GM21360 (cell line): ENCODE data around the gene ZXDC.

ENCODE experiments used
- ATAC-seq: cut with Tn5 transposase; IDR thresholded peaks from one replicate; pipeline ENCODE4 v1.9.1; 2021; ENCODE audit warnings: mild to moderate bottlenecking, moderate library complexity; ENCODE audit not compliant: unreplicated experiment

Gene ZXDC

DNA sequence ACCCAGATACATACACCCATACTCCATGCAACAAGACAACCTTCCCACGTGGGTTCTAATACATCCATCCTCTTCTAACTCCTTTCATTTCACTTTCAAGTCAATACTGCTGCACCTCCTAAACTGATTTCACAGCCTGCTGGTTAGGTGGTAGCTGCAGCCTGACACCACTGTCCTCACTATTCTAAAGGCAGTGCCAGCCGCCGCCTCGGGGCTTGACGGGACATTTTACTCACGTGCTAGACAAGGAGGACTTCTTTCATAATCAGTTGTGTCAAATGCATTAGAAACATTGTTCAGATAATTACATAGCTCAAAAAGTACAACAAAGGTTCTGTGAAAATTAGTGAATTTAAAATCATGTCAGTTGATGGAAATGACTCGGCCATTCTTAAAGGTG lies 35.6 kb upstream of the ZXDC start:
- no peak for ATAC-seq

DNA sequence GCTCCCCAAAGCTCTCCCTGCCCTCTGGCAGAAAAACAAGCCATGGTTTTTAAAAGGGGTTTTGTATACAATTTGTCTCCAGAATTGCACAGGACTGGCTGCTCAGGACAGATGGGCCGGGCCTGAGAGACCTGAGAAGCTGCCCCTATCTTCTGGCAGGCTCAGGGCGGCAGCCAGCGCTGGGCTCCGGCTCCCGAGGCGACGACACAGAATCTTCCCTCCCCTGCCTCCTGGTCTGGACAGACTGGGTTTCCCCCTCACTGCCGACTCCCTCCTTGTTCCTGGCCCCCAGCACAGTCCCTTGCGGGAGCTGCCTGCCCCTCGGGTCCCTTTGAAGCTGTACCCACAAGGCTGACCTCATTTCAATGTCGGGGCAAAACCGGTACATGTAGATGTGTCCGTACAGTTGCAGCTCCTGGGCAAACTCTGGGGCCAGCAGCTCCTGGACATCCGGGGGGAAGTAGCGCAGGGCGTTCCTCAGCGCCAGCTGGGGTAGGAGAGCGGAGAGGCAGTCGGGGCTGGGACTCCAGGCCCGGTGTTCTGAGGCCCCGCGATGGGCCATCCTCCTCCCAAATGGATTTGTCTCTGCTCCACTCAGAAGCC lies 34.7 kb upstream of the ZXDC start:
- ATAC-seq: no peak

DNA sequence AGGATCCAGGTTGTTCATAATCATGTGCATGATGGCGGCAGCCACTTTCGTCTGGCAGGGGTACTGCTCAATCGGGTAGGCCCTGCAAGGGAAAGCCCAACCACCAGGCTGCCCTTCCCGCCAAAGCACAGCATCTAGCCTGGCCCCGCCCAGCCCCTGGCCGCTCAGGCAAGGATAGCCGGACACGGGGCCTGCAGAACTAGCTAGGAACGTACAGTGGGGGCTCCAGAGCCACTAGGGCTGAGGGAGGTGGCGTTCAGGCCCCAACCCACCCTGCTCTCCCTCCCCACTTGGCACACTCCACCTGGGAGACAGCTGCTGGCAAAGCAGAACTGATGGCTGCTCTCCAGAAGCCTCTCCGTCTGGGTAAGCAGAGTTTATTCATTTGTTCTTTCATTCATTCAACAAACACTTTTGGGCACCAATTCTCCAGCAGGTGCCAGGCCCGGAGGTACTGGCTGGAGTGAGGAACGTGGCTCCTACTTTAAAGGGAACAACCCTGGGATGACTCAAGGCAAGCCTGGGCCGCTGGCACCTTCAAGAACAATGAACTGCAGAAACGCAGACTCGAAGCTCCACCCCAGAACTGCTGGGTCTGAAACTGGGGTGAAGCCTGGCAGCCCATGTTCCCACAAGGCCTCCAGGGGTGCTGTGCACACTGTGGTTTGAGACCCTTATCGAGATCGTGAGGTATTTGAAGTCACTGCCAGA lies 34.1 kb upstream of the ZXDC start:
- ATAC-seq: no peak

DNA sequence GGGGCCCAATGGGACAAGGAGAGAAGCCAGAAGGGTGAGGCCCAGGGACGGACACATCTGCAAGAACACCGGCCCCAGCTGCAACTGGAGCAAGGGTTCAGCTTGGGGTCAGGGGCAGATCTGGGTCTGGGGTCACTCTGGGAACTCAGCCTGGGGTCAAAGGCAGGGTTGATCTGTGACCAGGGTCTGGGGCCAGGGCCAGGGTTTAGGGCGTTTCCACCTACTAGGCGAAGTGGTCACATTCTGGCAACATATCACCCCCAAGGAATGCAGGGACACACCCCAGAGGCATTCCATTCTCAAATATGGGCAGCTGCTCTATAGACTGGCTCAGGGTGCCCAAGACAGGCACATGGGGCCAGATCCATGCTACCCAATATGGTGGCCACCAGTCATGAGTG lies 32.9 kb upstream of the ZXDC start:
- no peak for ATAC-seq

DNA sequence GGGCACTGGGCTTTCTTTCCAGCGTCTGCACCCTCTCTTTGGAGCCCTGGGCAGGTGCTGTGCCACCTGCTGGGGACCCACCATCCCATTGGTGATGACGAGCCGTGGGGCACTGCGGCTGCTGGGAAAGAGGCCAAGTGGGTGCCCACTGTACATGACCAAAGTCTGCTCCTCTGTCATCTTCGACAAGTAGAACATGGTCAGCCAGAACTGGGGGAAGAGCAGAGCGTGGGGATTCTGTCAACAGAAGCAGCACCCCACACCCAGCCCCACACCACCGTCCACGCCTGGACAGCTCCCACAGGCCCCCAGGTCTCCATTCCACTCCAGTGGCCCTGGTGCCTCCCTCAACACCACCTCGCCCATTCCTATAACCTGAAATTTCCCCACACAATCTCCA lies 32.2 kb upstream of the ZXDC start:
- no peak for ATAC-seq

DNA sequence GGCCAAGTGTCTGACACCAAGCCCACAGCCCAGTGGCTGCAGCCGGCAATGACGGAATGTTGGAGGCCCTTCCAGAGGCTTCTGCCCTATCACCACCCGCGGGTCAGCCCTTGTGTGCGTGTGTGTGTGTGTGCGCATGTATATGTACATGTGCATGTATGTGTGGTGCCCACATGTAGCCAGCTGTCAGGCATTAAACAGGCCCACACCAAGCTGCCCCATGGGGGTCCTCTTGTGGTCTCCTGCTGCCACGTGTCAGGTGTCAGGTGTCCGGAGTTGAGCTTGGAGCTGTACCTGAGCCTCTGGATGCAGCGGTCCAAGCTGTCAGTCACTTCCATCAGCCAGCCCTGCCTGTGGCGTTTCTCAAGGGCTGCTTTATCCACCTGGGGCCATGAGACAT lies 28.0 kb upstream of the ZXDC start:
- ATAC-seq: no peak

DNA sequence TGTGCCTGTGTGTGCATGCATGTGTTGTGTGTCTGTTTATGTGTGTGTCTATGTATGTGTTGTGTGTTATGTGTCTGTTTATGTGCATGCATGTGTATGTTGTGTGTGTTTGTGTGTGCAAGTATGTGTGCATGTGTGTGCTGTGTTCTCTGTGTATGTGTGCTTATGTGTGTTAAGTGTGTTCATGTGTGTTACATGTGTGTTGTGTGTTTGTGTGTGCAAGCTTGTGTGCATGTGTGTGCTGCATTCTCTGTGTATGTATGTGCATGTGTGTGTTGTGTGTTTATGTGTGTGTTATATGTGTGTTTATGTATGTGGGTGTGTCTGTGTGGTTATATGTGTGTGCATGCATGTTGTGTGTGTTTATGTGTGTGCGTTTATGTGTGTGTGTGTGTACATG lies 27.0 kb upstream of the ZXDC start:
- ATAC-seq: no peak

DNA sequence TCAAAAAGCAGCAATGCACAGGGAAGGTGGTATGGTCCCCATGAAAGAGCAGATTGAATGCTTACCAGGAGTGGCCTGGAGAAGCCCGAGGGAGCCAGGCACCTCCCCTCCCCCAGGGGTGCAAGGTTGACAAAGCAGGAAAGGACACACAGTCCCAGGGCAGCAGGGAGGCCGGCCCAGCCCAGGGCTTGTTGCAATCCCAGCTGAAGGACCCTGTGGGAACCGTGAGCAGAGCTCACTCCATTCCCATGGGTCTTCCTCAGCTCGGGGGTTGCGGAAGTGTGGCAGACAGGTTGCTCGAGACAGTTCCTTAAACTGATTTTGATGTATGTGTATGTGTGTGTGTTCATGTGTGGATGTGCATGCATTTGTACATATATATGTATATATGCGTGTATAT lies 26.0 kb upstream of the ZXDC start:
- ATAC-seq: no peak

DNA sequence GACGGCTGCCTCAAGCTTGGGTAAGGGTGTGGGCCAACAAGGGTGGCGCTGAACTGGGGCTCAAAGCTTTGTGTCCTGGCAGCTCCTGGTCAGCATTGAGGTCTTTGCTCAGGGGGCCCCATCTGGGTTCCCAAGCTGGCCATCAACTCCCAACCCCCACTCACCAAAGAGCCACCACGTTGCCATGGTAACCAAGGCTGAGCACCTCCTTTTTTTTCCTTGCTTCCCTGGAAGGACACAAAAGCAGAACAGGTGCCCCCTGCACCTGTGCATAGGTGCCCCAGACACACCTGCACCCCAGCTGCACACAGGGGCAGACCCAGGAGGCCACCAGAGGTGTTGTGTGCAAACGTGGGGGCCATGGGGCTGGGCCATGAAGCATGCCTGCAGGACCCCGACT lies 25.4 kb upstream of the ZXDC start:
- no peak for ATAC-seq

DNA sequence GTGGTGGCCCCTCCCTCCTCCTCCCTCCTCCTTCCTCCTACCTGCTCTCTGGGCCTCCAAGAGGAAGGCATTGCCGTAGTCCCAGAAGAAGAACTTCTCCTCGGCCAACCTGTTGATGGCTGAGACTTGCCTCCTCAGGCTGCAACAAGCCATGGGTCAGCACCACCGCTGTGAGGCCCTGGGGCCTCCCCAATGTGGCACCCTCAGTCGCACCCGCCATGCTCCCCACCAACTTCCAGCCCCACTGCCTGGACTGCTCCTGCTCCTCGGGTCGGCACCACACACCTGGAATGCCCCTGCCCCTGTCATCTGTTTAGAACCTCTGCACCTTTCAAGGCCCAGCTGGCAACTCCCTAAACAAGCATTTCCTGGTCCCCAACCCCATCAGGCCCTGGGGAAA lies 24.3 kb upstream of the ZXDC start:
- ATAC-seq: no peak

DNA sequence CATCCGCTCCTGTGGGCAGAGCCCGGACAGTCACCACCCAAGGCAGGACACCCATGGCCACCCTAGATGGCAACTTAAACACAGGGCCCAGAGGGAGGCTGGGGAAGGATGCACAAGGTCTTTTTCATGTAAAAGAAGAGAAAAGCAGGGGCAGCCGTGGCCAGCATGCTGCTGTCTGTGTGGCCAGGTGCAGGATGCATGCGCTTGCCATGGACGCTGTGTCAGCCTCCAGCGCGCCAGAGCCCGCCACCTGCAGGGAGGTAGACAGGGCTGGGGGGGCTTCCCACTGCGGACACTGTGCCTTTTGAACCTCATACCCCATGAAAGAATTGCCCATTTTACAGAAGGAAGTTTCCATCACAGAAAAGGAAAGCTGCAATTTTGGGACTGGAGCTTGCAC lies 23.7 kb upstream of the ZXDC start:
- no peak for ATAC-seq

DNA sequence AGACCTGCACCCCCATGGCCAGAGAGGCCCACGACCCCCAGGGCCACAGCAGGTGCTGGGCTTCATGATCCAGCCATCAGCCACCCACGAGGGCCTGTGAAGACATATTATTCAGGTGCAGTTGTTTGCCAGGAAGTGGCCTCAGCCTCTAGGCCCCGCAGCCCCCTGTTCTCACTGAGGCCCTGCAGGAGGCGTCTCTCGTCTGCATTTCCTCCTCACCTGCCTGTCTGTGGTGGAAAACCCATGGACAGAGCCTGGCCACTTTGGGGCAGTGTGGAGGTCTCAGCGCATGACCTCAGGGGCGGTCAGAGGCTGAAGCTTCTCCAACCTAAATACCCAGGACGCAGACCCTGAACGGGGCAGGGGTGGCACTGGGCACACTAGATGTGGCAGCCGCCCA lies 23.2 kb upstream of the ZXDC start:
- ATAC-seq: no peak

DNA sequence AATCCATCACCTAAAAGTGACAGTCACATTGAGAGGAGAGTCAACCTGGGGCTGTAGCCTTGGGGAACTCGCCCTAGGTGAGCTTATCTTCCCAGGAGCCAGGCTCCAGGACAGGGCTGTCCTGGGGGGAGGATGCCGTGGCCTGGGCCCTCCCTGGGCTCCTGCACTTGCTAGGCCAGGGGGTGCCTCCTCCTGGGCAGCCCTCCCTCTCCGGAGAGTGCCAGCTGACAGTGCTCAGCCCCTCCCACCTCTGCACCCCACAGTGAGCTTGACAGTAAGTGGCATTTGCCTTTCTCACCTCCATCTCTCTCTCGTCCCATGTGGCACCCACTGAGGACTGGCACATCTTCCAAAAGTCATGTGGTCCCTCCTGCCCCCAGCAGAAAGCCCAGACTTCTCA lies 22.8 kb upstream of the ZXDC start:
- no peak for ATAC-seq

DNA sequence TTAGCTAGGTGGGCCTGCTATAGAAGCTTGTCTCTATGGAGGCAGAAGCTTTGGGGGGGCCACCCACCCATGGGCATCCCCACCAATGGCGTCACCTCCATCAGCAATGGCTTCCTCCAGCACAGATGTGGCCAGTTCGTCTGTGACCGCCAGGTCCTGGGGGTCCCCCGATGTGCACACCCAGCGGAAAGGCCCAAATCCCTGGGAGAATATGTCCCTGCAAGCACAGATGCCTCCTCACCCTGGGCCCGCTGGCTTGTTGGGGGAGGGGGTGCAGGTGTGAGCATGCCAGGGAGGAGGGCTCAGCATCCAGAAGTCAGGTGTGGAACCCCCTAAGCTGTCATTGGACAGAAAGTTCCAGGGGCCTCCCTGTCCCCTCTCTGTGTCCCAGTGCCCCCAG lies 22.3 kb upstream of the ZXDC start:
- no peak for ATAC-seq

DNA sequence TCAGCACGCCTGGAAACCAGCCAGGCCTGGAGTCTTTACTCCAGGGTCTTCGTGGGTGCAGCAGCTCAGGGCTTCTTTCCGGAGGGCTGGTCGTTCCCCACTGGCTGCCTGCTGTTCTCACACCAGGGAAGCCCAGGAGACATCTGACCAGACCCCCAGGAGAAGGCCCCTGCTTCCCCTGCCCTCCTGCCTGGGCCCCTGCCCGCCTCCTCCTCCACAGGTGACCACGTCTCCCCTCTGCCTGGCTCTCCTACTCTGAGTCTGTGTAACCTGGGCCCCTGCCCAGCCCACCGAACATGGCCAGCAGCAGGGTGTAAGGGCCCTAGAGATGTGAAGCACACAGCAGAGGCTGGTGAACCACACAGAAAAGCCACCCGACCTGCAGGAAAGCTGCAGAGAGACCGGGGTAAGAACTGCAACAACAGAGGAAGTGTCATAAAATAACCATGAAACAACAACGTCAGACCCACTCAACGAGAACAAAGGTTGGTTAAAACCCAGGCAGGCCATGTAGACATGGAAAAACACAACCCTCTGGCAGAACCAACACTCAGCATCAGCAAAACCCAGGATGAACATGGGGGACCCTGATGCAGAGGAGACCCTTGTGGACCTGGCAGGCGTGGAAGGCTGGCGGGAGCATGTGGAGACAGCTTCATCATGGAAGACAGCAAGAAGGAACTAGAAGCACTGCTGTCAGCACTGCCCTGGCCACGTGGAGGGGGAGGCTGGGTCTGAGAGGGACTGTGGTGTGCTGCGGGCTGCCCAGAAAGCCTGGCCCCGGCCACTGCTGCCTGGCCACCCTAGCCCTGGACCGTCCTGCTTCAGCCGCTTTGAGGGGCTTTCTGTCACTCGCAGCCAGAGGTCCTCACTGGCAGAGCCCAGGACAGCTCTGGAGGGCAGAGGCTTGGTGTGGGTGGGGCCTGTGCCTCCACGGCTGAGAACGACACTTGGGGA lies 21.5 kb upstream of the ZXDC start:
- no peak for ATAC-seq

DNA sequence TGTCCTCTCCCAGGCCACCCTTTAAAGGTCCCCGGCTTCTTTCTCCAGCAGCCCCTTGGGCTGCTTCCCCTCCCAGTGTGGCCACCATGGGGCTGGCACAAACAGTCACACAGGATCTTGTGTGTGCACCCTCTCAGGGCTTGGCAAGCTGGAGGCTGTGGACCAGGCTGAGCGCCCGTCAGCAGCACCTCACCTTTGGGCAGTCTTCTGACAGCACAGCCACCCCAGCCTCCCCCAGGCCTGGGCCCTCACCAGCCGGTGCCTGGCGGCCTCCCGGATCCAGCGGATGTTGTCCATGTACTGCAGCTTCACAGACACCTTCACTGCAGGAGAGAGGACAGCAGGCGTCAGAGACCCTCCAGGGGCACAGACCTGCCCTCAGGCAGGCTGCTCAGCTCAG lies 20.1 kb upstream of the ZXDC start:
- ATAC-seq: no peak

DNA sequence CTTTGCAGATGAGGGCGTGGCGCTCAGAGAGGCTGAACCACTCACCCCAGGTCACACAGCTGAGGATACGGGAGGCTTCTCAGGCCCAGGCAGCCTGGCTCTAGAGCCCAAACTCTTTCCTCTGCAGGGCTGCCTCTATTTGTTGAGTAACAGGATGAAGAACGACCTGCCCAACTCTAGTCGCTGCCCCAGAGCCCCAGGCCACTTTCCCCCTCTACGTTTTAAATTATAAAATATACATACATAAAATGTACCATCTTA lies 19.2 kb upstream of the ZXDC start:
- no peak for ATAC-seq

DNA sequence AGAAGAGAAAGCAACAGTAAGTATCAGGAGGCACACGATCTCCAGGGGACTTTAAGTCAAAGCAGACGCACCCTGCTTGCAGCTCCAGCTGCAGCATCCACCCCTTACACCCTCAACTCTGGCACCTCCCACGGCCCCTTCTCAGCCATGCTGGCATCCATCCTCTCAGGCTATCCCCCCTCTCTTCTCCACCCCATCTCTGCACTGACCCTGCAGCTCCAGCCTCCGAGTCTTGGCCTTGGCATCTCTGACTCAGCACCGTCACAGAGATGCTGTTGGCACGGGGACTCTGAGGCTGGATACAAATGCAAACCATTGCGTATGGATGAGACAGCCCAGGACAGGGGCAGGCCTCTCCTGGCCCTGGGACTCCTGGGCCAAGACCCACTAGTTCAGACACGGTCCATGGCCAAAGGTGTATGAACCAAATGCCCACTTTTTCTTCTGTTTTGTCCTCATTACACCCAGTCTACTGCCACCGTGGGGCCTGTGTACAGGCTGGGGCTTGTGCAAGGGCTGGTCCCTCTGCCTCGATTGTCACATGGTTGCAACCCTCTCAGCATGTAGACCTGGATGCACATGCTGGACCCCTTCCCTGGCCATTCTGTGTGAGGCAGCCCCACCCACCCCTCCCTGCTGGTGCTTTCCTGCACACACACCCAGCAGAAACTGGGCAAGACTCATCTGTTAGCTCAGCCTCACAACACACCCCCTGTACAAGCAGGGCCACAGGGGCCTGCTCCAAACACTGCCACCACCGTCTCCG lies 18.7 kb upstream of the ZXDC start:
- no peak for ATAC-seq

DNA sequence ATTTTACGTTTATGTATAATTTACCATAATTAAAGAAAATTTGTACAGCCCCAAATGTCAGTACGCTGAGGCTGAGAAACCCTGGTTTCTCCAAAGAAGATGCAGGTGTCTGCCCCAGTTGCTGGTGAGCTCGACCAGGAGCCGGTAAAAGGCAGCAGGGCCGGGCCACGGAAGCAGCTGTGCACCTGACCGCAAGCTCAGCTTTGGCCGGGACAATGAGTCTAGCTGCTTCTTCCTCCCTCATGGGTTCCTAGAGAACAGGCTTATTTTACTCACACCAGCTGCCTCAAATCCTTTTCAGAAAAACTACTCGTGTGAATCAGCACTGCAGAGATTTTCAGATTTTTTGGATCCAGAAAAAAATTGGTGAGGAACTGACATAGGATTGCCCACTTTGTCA lies 18.0 kb upstream of the ZXDC start:
- no peak for ATAC-seq

DNA sequence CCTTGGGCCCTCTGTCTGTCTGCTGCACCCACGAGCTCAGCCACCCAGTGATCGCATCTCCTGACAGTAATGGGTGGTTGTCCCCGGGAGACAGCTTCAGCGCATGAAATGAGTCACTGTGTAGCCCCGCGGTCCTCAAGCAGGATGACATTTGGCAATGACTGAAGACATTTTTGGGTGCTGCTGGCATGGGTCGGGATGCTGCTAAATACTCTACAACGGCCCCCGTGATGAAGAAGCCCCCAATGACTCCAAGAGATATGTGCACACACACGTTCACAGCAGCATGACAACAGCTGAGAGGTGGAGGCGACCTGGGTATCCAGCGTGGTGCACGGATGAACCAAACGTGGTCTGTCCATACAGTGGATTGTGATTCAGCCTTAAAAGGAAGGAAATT lies 17.4 kb upstream of the ZXDC start:
- no peak for ATAC-seq

DNA sequence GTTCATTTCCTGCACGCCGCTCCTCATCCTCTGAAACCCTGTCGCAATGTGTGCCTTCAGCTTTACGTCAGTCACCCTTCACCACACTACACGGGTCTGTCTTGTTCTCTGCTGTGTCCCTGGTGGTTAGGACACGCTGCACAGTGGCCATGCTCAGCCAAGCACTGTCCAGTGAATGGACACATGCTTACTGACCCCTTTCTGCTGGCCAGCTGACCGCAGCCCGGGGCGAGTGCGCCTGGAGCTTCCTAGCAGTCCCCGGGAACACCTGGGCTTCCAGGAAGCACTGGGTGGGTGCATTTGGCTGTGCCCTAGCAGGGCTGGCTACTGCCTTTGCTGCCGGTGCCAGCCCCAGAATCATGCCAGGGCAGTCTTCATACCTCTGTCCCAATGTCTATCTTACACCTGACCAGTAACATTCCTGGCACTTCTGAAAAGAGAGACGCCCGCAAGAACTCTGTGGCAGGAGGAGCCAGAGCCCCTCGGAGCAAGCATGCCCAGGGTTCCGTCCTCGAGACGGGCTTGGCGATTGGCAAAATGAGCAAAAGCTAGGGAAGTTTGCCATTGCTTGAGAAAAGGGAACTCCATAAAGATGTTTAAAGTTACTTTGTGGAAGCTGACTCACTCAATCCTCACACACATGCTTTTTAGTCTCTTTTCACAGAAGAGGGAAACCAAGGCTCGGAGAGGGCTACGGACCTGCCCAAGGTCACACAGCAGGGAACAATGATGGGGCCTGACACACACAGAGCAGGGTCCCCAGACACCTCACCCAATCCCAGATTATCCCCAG lies 15.7 kb upstream of the ZXDC start:
- ATAC-seq: no peak
